GM21367 (cell line): ENCODE results near the gene ZNF385A.

Experiments used
- ATAC-seq: cut with Tn5 transposase; IDR thresholded peaks from one replicate; pipeline ENCODE4 v1.9.1; 2021; ENCODE audit not compliant: unreplicated experiment

ZNF385A gene

DNA sequence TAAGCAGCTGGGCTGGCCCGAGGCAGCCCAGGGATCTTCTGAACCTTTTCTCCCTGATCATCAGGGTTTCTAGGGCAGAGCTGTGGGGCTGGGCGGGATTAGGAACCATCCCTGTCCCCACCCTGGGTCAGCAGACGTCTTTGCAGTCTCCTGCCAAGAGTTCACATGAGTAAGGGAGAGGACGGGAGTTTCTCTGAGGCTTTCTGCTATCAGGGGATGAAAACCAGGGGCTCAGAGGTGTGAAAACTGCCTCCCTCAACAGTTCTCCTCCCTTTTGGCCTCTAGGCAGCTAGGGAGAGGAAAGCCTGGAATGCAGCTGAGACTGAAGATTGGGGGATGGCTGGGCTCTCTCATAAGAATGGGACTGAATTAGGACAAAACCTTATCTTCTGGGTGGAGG, 7.9 kb downstream of the ZNF385A start:
- no peak for ATAC-seq

DNA sequence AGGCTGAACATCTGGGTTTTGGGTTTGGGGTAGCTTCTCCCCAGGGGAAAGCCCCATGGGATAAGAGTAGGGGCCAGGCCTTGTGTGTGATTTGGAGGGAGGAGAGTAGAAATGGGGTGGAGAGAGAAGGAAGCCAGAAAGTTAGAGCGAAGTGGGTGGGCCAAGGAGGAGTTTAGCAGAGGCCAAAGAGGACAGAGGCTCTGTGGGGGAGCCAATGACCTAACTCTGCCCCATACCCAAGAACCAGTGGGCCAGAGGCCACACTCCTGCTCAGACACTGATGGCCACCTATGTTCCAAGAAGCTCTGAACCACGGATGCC, 9.3 kb downstream of the ZNF385A start:
- ATAC-seq, result no peak

DNA sequence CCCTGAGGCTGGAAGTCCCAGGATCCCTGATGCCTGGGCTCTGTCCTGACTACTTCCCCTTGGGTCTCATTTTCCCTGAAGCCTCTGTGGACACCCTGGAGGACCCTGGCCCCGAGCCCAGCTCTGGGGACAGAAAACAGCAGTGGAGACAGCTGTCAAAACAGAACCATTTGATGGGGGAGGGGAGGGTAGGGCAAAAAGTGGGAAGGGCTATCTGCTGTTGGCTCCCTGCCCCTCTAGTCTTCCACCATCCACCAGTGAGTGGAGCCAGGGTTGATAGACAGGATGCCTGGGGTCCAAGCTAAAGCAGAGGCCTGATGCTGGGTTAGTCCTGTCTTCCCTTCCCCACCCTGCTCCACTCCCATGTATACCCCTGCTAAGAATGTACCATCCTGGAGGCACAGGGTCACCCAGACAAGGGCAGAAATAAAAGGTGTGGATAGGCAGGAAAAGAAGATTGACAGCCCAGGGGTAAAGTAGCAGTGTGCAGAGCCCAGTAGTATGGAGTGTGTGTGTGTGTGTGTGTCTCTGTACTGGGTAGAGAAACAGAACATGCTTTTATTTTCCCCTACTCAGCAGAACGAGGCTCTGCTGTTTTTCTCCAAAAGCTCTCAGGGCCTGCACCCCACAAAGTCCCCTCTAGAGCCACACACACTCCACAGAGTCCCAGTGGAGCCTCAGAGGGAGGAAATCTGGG, 9.8 kb downstream of the ZNF385A start:
- no peak for ATAC-seq

DNA sequence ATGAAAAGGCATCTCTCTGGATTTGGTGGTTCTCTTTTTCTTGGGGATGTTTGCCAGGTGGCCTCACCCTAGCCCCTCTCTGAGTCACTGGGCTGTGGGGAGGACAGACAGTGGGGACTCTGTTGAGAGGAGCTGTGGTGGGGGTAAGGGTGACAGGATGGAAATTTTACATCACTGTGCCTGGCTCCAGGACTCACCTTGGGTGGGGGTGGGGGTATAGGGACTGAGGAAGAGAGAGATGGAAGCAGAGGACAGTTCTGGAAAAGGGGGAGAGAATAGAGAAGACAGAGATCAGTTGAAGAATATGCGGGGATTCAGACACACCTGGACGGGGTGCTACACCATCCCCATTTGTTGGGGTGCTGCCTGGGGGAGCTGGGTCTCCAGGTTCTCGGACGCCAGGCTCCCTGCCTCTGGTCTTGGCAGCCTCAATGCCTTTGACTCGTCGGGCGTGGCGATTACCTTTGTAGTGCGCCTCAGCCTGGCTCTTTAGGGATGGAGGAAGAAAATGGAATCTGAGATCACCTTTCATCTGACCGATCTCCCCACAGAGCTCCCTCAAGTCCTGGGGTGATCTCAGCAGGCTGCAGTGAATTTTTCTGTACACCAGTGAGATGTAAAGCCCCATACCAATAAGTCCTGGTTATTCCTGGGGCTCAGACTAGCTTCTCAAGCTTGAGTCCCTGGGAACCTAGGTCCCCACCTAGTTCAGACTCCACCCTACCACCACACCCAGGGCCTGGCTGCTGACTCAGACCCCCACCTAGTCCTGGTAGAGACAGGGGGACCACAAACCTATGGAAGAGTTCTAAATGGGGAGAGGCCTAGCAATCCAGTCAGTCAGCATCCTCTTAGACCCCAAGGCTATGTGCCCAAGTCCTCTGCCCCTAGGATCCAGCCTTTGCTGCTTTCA, 10.6 kb downstream of the ZNF385A start:
- no peak for ATAC-seq

DNA sequence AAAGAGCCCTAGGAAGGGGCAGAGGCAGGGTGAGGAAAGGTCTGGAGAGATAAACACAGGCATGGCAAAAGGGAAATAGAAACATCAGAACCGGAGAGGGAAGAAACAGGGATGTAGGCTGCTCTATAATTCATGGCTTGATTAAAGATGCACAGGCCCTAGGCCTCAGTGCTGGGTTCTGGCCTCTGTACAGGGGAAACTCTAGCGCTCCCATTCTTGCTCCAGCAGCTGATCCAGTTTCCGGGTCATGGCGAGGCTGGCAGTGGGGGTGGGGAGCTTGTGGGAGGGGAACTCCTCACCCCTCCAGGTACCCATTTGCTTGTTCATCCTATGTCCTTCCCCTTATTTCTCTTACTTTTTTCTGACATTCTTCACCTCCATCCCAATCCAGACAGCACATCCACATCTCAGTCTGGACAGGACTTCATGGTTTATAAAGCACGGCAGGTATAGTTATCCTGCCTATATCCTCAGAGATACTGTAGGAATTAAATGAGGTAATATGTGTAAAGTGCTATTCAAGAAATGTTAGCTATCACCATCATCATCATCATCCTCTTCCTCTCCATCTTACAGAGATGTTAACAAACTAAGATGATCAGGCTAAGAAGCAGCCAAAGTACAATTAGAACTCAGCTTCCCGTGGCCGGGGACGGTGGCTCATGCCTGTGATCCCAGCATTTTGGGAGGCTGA, 12.3 kb downstream of the ZNF385A start:
- ATAC-seq, result no peak

DNA sequence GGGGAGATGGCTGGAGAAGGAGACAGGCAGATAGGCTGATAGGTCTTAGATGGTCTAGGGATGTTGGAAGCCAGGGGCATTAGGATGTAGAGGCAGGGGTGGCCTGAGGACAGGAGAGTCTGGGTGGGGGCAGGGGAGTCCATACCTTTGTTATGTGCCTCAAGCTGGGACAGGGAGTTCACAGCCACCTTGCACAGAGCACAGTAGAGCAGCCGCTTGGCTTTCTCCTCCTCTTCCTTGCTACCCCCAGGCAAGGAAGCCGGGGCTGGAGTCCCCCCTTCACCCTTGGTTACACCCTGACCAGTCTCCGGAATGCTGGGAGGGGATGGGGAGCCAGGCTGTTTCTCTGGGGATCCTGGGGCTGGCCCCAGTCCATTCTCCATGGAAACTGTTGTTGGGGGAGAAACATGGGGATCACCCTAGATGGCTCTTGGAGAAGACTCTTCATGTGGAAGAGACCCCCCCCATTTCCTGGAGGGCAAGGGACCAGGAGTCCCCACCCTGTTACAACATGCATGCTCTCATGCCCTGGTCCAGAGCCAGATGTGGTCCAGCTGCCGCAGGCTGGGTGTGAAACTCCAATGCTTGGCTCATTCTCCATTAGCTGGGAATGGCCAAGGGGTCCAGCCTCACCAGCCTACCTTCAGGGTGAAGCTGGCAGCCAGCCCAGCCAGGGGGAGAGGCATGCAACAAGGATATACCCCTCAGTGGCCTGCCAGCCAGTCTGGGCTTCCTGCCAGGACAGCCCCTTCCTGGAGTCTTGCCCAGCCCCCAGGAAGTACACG, 13.0 kb downstream of the ZNF385A start:
- ATAC-seq, result no peak

DNA sequence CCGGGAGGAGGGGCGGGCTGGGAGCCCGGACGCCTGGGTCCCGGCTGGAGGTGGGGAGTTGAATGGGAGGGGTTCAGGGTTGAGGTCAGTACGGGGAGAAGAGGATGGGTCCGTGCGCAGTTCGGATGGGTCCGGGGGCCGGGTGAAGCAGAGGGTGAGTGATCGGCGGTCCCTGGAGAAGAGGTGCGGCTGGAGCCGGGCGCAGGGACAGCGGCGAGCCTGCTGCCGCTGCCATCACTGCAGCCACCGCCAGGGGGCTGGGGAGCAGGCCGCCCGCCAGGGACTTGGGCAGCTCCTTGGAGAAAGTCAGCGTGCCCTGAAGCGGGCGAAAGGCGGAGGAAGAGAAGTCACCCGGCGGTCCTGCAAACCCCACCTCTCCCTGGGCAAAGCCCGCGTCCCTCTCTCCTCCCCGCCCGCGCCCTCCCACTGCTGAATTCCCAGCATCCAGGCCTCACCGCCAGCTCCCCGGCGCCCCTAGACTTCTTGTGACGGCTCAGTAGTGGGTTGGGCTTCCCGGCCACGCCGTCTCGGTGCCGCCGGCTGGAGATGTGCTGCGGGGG, 14.3 kb downstream of the ZNF385A start:
- ATAC-seq, result no peak

DNA sequence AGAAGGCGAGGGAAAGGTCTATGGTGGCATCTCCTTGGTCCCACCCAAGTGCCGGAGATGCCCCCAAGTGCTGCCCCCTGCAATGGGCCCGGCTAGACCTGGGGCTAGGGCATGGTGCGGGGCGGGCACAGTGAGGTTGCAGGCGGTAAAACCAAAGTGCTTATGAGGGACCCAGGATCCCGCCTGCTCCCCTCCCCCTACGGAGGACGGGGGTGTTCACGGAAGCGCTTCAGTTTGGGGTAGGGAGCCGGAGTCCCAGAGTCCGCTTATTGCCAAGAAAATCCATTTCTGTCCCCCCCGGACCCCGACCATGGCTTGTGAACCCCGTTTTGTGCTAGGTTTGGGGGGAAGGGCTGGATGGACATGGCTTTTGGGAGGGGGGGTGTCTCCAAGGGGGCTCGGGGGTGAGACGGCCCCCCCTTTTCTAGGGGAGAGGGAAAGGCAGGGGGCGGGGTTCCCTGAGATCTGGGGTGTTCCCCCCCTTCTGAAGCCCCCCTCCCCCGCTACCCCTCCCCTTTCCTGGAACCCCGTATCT, 14.9 kb downstream of the ZNF385A start:
- no peak for ATAC-seq

DNA sequence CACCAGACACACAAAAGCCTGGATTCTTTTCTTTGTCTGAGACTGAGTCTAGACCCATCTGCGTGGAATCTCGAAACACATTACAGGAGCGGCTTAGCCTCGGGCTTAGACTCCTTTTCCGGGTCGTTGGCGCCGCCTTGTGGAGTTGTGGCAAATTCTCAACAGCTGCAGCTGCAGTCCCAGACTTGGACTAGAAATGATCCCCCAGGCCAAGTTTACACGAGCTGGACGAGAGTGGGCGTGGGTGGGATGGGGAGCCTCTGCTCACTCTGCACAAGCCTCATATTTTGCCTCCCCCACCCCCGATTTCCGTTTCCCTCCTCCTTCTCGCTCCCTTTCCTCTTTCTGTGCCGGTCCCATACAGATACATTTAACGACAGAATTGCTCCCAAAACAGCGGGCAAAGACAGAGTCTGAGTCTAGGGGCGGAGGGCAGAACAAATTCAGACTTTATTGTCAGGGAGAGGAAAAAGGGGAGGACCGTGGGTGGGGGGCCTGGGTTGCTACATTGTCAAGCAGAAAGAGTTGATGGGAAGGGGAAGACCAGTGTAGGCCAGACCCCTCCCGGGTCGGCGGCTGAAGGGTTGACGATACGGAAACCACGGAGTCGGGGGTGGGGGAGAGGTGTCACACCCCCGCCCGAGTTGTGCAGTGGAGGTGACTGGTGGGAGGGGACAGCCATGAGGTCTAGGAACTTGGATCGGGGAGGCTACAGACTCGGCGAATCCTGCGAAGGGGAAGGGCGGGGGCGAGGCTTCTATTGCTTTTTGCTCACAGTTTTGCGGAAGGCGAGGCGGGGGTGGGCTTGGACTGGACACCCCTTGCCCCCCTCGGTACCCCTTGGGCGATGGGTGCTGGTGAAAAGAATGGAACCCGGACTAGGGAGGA, 15.6 kb downstream of the ZNF385A start:
- ATAC-seq, result peak; percentile 66

DNA sequence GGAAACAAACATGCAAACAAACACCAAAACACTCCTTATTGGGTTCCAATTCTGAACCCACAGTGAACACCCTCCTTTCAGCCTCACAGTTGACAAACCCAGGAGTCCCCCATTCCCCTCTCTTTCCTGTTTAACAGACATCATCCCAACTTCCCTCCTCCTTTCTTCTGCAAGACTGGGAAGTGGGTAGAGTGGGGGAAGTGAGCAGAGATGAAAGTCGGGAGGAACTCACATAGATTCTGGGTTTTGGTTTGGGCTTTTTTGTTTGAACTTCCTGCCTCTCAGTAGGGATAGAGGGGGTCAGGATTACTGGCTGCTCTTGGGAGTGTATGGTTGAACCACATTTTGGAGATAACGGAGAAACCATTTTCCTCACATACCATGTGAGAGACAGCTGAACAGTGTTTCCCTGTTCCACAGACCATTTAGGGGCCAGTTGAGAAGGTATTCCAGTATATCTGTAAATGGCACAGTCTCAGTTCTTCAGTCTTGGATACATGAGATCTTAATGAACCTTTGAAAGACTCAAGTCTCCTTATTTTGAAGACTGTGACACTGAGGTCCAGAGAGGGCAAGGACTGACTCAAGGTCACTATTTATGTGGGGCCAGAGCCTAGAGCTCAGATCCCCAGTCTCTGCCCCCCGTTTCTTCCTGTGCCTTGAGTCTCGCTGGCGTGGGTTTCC, 16.4 kb downstream of the ZNF385A start:
- no peak for ATAC-seq

DNA sequence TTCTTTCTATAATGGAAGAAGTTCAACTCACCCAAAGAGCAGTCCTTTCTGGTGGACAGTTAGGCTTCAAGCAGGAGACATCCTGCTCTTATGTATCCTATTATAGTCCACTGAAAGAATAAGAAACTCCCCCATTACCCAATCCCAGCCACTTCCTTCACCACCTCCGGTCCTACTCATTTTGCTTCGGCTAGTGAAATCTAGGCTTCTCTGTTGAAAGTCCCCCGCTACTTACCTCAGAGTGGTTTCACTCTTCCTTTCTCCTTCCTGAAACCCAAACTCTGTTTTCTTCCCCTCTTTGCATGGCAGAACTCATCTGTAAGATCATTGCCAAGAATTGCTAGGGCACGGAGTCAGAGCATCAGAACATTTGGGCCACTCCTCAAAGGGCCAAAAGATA, 20.1 kb downstream of the ZNF385A start, which contains the start of gene GPR84:
Gene GPR84, minus strand, starts transcription at position 74 of the 400 bp plus-strand sequence. CDS start 635 bp downstream, outside the sequence.
- peak; percentile 40 for ATAC-seq

DNA sequence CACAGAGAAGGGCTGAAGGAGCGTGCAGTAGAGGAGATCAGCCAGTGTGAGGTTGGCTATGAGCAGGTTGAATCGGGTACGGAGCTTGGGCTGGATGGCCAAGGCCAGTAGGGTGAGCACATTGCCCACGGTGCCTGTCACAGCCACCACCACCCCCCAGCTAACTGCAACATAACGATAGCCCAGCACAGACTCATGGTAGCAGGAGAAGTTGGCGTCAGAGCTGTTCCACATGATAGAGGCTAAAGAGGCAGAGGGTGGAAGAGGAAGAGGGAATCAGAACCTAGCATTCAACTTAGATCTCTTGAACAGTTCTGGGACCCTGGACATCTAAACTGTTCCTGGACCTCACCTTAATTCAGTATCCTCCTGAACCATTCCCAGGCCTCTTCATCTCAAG, 20.9 kb downstream of the ZNF385A start:
- no peak for ATAC-seq

DNA sequence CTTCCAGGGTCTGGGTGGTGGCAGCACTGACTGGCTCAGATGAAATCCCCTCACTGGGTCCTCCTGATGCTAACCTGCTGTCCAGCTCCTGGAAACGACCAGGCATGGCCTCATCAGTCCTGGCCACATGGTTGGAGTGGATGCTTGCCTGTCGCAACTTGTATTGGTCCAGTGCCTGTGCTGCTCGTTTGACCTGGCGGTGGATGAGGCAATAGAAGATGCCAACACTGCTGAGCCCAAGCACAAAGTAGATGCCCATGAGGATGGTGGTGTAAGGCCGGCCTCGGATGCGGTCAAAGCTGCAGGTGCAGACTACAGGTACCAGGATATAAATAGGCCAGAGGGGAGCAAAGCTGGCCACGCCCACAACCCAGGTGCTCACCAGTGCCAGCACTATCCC, 21.5 kb downstream of the ZNF385A start:
- no peak for ATAC-seq

DNA sequence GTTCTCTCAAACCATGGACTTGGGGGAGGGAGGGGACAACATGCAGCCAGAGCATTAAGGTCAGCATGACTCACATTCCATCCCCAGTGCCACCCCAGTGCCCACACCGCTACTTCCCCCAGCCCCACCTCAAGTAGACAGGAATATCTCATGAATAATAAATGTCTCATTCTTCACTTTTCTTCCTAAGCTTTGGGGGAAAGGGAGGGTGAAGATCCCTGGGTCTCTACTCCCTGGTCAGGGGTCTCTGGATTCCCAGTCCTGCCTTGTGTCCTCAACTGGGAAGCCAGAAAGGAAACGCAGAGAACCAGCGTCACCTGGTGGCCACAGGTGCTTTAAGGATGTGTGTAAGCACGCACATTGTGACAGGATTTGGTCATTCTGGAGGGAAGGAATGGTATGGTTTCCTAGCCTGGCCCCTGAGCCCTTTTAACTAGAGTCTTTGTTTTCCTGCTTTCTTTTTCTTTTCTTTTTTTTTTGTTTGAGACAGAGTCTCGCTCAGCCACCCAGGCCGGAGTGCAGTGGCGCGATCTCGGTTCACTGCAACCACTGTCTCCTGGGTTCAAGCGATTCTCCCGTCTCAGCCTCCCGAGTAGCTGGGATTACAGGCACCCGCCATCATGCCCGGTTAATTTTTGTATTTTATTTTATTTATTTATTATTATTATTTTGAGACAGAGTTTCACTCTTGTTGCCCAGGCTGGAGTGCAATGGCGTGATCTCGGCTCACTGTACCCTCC, 23.6 kb downstream of the ZNF385A start:
- no peak for ATAC-seq

DNA sequence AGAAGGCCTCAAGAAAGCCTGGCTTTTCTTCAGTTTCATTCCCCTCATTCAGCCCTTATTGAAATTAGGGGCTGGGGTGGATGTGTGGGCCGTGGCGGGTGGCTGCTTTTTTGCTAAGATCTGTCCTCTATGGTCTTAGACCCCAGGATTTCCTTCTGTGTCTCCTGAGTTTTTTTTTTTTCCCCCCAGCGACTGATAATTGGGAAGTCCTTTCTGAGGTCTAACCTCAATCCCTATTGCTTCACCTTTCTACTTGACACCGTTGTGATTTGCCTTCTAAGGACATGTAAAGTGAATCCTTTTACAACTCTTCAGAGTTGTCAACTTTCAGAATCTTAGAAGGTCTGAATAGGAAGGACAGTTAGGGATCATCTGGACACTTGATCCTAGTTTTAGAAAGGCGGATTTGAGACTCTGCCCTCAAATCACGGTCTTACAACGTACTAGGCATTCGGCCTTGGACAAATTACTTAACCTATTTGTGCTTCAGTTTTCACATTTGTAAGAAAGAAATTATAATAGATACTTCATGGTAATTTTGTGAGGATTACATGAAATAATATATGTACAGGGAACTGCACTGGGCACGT, 24.7 kb downstream of the ZNF385A start:
- no peak for ATAC-seq

DNA sequence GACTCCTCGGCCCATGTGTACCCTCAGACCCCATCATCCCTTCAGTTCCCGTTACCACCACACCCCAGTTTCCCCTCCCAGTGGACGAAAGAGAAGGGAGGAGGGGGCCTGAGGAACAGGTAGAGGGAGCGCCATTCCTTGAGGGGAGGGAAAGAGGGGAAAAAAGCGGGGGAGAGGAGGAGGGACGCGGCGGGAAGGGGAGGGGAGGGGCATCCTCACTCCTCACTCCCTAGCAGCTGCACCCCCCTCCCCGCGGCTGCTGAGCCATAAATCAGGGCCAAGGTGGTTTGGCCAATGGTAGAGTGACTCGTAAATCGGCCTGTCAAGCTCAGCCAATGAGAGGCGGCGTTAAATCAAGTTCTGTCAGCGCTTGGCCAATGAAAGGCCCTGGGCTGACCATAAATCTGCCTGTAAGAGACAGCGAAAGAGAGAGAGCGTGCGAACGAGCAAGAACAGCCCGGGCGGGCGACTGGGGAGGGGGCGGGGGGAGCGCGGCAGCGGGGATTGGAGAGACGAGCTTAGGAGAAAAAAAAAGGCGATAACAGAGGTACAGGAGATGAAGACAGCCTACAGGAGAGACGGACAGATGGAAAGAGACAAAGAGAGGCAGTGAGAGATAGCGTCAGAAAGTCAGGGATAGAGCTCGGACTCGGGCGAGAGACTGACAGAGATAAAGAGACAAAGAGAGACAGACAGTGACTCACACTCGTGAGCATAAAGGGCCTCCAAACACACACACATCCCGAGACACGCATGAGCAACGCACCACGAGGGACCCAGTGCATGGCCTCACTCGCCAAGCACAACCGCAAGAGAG, 25.4 kb downstream of the ZNF385A start:
- ATAC-seq, result peak; percentile 94
